ENCODE measurements around the gene SLC22A23.

DNA sequence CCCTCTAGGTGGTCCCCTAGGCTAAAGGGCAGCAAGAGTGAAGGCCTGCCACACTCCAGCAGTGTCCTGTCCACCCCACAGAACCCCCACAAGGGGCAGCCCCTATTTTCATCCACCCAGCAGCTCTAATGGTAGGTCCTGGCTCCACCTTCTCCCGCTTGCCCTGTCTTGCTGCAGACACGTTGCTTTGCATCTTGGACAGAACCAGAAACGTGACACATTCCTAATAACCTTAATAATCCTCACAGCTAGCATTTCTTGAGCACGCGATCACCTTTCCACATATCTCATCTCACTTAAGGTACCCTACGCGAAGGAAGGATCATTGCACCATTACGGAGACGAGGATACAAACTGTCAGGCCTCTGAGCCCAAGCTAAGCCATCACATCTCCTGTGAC is 11.7 kb upstream of the SLC22A23 start:
- TF ChIP-seq CBFB (CRISPR knock-in tag; IDR thresholded peaks at IDR 0.05; ENCODE audit: low read depth) (no peak), AFF4 (CRISPR knock-in tag; IDR thresholded peaks at IDR 0.05; ENCODE audit: borderline replicate concordance) (no peak)
